HepG2 (cell line): ENCODE results near the gene APLP1. TPM values are rescaled to one million over a fixed set of nuclear protein-coding genes. Genes with fewer than 3 reads are reported as not detected.

Experiments used
- ATF1 ChIP-seq: IDR thresholded peaks from 2 replicates; pipeline ENCODE4 v1.6.1; 2016; ENCODE audit warnings: mild to moderate bottlenecking, control low read depth
- BCL6 ChIP-seq: IDR thresholded peaks from 2 replicates; pipeline ENCODE4 v1.6.1; 2016; ENCODE audit warnings: missing genetic modification reagents, missing compliant biosample characterization
- CBX1 ChIP-seq: IDR thresholded peaks from one replicate; pipeline ENCODE4 v1.6.1; 2016; ENCODE audit warnings: antibody characterized with exemption, low read depth
- ETV5 ChIP-seq: IDR thresholded peaks from 2 replicates; pipeline ENCODE4 v1.6.1; 2018; ENCODE audit warnings: missing biosample characterization, missing genetic modification reagents, inconsistent platforms, borderline replicate concordance
- FOXA1 ChIP-seq, 2 experiments: fragments of 450-650 bp in 1 of 2; sonication (generic) in 1 of 2; formaldehyde crosslinking in 1 of 2; IDR thresholded peaks; 2 replicates each; pipeline versions ENCODE4 v1.4.0 to v1.6.1; 2016 to 2020; ENCODE audit warnings: missing genetic modification reagents in 1 of 2
- HMG20A ChIP-seq: IDR thresholded peaks from 2 replicates; pipeline ENCODE4 v1.6.1; 2016; ENCODE audit warnings: borderline replicate concordance
- MBNL3 ChIP-seq: fragments of 250-450 bp; sonication (Bioruptor Pico); conservative IDR thresholded peaks from 2 replicates; pipeline ENCODE4 v1.8.0; 2022; ENCODE audit warnings: mild to moderate bottlenecking, inconsistent platforms
- NR2C2 ChIP-seq: sonication (generic); formaldehyde crosslinking; IDR thresholded peaks from 2 replicates; pipeline ENCODE4 v1.4.0; 2020; ENCODE audit warnings: missing genetic modification reagents, mild to moderate bottlenecking, moderate library complexity, borderline replicate concordance
- PHF8 ChIP-seq: sonication (generic); formaldehyde crosslinking; IDR thresholded peaks from 2 replicates; pipeline ENCODE4 v1.5.0; 2020; ENCODE audit warnings: missing genetic modification reagents
- RFX5 ChIP-seq: IDR thresholded peaks from 2 replicates; pipeline ENCODE4 v1.6.1; 2011; ENCODE audit warnings: low read depth, low read length, improper control_type of control experiment
- YY1 ChIP-seq: IDR thresholded peaks from 2 replicates; pipeline ENCODE4 v1.6.1; 2011; ENCODE audit warnings: low read length, low read depth, moderate library complexity, mild to moderate bottlenecking; ENCODE audit not compliant: insufficient read depth, insufficient replicate concordance
- ZKSCAN1 ChIP-seq: fragments of 150-350 bp; IDR thresholded peaks from 2 replicates; pipeline ENCODE4 v1.6.1; 2014; ENCODE audit warnings: low read length
- ZNF468 ChIP-seq: sonication (generic); formaldehyde crosslinking; IDR thresholded peaks from 2 replicates; pipeline ENCODE4 v1.8.0; 2022; ENCODE audit warnings: mild to moderate bottlenecking, moderate library complexity, missing genetic modification reagents
- ZNF607 ChIP-seq: sonication (generic); formaldehyde crosslinking; IDR thresholded peaks from 2 replicates; pipeline ENCODE4 v1.5.1; 2020; ENCODE audit warnings: missing genetic modification reagents, mild to moderate bottlenecking, borderline replicate concordance
- polyA plus RNA-seq, 8 experiments: library from polyadenylated mRNA; depleted of rRNA in 3 of 8; stranded (reverse) in 7 of 8; unstranded in 1 of 8; fragments of >200 nt; fragmentation: Illumina TruSeq in 4 of 8; extraction: Trizol in 4 of 8; gene quantifications; 2 replicates each; pipeline versions ENCODE4 v1.2.1 to v1.2.3, GENCODE V29; 2011 to 2016; ENCODE audit warnings: low read depth in 4 of 8, missing spikeins in 1 of 8, mixed read lengths in 1 of 8; ENCODE audit not compliant: insufficient read depth in 1 of 8
- total RNA-seq, 5 experiments: library from RNA; depleted of rRNA; stranded (reverse); fragments of >200 nt; fragmentation: Illumina TruSeq; extraction: Trizol; gene quantifications; 2 replicates each; pipeline ENCODE4 v1.2.3, GENCODE V29; 2016; ENCODE audit warnings: low read depth in 1 of 5
- TF ChIP-seq, protein P1 (sequence below): IDR thresholded peaks from 2 replicates; pipeline ENCODE4 v1.6.1; 2012; ENCODE audit warnings: low read depth, low read length, improper control_type of control experiment
- TF ChIP-seq, protein P2 (sequence below): sonication (generic); formaldehyde crosslinking; IDR thresholded peaks from 2 replicates; pipeline ENCODE4 v1.4.0; 2020; ENCODE audit warnings: missing genetic modification reagents
- TF ChIP-seq, protein P3 (sequence below): sonication (generic); formaldehyde crosslinking; IDR thresholded peaks from 2 replicates; pipeline ENCODE4 v1.5.0; 2020; ENCODE audit warnings: mild to moderate bottlenecking, missing genetic modification reagents
- TF ChIP-seq, protein P4 (sequence below): sonication (generic); formaldehyde crosslinking; IDR thresholded peaks from 2 replicates; pipeline ENCODE4 v1.8.1; 2023; ENCODE audit warnings: mild to moderate bottlenecking, missing genetic modification reagents
- TF ChIP-seq, protein P5 (sequence below): sonication (generic); formaldehyde crosslinking; IDR thresholded peaks from 2 replicates; pipeline ENCODE4 v1.8.1; 2023; ENCODE audit warnings: mild to moderate bottlenecking, moderate library complexity, missing genetic modification reagents
- TF ChIP-seq, protein P6 (sequence below): sonication (generic); formaldehyde crosslinking; IDR thresholded peaks from 2 replicates; pipeline ENCODE4 v1.5.0; 2020; ENCODE audit warnings: missing genetic modification reagents, mild to moderate bottlenecking, borderline replicate concordance

APLP1 gene
- total and polyA plus RNA-seq, 2 of the 13 experiments (the other 11 are each of a cell fraction or from before 2014, with no cell fraction given) = 2.0 to 2.9 TPM

DNA sequence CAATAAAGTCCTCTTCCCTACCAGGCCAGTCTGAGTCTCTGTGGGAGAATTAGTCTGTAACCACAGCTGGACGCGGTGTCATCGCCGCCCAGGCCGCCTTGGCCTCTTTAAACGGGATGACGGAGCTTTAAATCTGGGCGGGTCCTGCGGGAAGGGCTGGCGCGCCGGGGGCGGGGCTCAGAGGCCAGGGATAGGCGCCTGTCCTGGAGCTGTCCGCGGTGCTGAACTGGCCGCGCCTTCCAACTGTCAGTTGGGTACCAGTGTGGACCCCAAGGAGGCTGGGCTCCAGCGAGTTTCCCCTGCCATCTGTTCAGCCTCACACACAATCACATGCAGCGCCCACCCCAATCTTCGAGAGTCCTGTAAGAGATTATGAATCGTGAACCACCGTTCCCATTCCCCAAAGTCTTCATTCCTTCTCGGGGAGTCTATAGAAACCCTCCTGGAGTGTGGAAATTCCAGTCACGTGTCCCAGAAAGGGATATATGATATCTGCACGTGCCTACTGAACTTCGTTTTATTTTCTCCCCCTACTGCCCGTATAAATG lies 11.5 kb downstream of the APLP1 start (continued):
- TF ChIP-seq ATF1 (CRISPR knock-in tag) (0 out of 2 replicates have a peak, but pooled peaks have one; percentile 13), YY1 (no peak), FOXA1 (IDR thresholded peaks at IDR 0.05) (no peak), FOXA1 (CRISPR knock-in tag; IDR thresholded peaks at IDR 0.05) (no peak), RFX5 (no peak), NR2C2 (CRISPR knock-in tag) (no peak), ZKSCAN1 (no peak), PHF8 (peak; percentile 39; the same call in 1 of the 2 replicates), ZNF468 (CRISPR knock-in tag) (no peak), MBNL3 (no peak), BCL6 (peak; percentile 66), HMG20A (peak; percentile 43; the same call in 1 of the 2 replicates), ETV5 (CRISPR knock-in tag) (peak; percentile 54), CBX1 (no peak), ZNF607 (CRISPR knock-in tag) (peak; percentile 95)
- TF ChIP-seq, protein P1, sequence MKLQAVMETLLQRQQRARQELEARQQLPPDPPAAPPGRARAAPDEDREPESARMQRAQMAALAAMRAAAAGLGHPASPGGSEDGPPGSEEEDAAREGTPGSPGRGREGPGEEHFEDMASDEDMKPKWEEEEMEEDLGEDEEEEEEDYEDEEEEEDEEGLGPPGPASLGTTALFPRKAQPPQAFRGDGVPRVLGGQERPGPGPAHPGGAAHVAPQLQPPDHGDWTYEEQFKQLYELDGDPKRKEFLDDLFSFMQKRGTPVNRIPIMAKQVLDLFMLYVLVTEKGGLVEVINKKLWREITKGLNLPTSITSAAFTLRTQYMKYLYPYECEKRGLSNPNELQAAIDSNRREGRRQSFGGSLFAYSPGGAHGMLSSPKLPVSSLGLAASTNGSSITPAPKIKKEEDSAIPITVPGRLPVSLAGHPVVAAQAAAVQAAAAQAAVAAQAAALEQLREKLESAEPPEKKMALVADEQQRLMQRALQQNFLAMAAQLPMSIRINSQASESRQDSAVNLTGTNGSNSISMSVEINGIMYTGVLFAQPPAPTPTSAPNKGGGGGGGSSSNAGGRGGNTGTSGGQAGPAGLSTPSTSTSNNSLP = no peak
- TF ChIP-seq, protein P2, sequence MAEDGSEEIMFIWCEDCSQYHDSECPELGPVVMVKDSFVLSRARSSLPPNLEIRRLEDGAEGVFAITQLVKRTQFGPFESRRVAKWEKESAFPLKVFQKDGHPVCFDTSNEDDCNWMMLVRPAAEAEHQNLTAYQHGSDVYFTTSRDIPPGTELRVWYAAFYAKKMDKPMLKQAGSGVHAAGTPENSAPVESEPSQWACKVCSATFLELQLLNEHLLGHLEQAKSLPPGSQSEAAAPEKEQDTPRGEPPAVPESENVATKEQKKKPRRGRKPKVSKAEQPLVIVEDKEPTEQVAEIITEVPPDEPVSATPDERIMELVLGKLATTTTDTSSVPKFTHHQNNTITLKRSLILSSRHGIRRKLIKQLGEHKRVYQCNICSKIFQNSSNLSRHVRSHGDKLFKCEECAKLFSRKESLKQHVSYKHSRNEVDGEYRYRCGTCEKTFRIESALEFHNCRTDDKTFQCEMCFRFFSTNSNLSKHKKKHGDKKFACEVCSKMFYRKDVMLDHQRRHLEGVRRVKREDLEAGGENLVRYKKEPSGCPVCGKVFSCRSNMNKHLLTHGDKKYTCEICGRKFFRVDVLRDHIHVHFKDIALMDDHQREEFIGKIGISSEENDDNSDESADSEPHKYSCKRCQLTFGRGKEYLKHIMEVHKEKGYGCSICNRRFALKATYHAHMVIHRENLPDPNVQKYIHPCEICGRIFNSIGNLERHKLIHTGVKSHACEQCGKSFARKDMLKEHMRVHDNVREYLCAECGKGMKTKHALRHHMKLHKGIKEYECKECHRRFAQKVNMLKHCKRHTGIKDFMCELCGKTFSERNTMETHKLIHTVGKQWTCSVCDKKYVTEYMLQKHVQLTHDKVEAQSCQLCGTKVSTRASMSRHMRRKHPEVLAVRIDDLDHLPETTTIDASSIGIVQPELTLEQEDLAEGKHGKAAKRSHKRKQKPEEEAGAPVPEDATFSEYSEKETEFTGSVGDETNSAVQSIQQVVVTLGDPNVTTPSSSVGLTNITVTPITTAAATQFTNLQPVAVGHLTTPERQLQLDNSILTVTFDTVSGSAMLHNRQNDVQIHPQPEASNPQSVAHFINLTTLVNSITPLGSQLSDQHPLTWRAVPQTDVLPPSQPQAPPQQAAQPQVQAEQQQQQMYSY = peak; percentile 74; the same call in 1 of the 2 replicates
- TF ChIP-seq, protein P3, sequence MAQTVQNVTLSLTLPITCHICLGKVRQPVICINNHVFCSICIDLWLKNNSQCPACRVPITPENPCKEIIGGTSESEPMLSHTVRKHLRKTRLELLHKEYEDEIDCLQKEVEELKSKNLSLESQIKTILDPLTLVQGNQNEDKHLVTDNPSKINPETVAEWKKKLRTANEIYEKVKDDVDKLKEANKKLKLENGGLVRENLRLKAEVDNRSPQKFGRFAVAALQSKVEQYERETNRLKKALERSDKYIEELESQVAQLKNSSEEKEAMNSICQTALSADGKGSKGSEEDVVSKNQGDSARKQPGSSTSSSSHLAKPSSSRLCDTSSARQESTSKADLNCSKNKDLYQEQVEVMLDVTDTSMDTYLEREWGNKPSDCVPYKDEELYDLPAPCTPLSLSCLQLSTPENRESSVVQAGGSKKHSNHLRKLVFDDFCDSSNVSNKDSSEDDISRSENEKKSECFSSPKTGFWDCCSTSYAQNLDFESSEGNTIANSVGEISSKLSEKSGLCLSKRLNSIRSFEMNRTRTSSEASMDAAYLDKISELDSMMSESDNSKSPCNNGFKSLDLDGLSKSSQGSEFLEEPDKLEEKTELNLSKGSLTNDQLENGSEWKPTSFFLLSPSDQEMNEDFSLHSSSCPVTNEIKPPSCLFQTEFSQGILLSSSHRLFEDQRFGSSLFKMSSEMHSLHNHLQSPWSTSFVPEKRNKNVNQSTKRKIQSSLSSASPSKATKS (CRISPR knock-in tag) = 0 out of 2 replicates have a peak, but pooled peaks have one; percentile 21
- TF ChIP-seq, protein P4, sequence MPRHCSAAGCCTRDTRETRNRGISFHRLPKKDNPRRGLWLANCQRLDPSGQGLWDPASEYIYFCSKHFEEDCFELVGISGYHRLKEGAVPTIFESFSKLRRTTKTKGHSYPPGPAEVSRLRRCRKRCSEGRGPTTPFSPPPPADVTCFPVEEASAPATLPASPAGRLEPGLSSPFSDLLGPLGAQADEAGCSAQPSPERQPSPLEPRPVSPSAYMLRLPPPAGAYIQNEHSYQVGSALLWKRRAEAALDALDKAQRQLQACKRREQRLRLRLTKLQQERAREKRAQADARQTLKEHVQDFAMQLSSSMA (CRISPR knock-in tag) = peak; percentile 88
- TF ChIP-seq, protein P5, sequence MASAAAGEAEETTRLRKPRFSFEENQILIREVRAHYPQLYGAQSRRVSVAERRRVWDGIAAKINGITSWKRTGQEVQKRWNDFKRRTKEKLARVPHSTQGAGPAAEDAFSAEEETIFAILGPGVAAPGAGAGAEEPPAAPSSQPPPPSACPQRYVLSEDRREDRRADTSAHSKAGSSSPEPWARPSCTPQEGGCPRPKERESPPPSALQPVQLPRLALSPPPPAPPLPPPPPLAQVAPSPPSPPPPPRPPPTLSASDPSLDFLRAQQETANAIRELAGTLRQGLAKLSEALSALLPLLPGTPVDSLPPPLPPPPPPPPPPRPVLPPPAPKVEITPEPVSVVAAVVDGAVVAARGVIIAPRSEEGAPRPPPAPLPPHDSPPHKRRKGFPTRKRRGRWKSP (CRISPR knock-in tag) = peak; percentile 88; the same call in 1 of the 2 replicates
- TF ChIP-seq, protein P6, sequence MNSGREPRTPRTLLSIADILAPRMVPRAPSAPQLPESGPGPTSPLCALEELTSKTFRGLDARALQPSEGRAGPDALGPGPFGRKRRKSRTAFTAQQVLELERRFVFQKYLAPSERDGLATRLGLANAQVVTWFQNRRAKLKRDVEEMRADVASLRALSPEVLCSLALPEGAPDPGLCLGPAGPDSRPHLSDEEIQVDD (CRISPR knock-in tag) = peak; percentile 79; the same call in 1 of the 2 replicates
